ENCODE data around the gene BTBD16.

GRCh38 chr10:122362621-122363020 is 91.5 kb downstream of the BTBD16 start:
- TF ChIP-seq CTCF (IDR thresholded peaks at IDR 0.05) (no peak), POLR2A (IDR thresholded peaks at IDR 0.05) (no peak)
